Dendritic cell treated with granulocyte-macrophage colony-stimulating factor and Interleukin-4, amounts not matched to agents 40 ng/mL and 50 ng/mL, for 4 days (primary cell): Measurements from ENCODE around the gene ZNF793.
A peak's percentile ranks its signal among the peaks of the same experiment; 100 is the strongest.

Experiments
- H3K27ac Mint-ChIP-seq: one replicate; pipeline ENCODE4 v1.8.0; 2022; ENCODE audit warnings: mild to moderate bottlenecking, mixed read lengths
- H3K27me3 Mint-ChIP-seq: one replicate; pipeline ENCODE4 v1.8.0; 2022; ENCODE audit warnings: mild to moderate bottlenecking, mixed read lengths
- H3K36me3 Mint-ChIP-seq: one replicate; pipeline ENCODE4 v1.8.0; 2022; ENCODE audit warnings: low read depth, mixed read lengths
- H3K4me1 Mint-ChIP-seq: one replicate; pipeline ENCODE4 v1.8.0; 2022; ENCODE audit warnings: low read depth, mixed read lengths
- H3K4me3 Mint-ChIP-seq: one replicate; pipeline ENCODE4 v1.8.0; 2022; ENCODE audit warnings: mild to moderate bottlenecking, moderate library complexity, mixed read lengths
- H3K9me3 Mint-ChIP-seq: one replicate; pipeline ENCODE4 v1.8.0; 2022; ENCODE audit warnings: mixed read lengths
- intact Hi-C: fragments of 100-400 bp; cut with micrococcal nuclease; formaldehyde crosslinking; loops from one replicate; pipeline ENCODE4 v1.15.0; 2022

The ZNF793 gene

GRCh38 chr19:37506387-37507166 is at the start of gene ZNF793:
TSS of gene ZNF793 (plus strand) at chr19:37506939. CDS start at chr19:37523440, 16,501 bp downstream.
- Mint-ChIP-seq H3K36me3 (no peaks in the 10 kb centered on the region), H3K4me1 (no peaks in the 10 kb centered on the region), H3K27me3 (no peaks in the 10 kb centered on the region), H3K4me3 (no peak within 1 kb of the TSS), H3K9me3 (peaks cover 28% of the 10 kb centered on the region), H3K27ac (no peak within 1 kb of the TSS)
- intact Hi-C loops, result no loop called here

- H3K9me3 Mint-ChIP-seq, result peaks cover 20% of the 10 kb centered on the region
- H3K4me1 Mint-ChIP-seq, result peaks cover 23% of the 10 kb centered on the region
- intact Hi-C loops, result loop anchor here (2.0 to 10.0 kb wide), 4 partner anchors 96 to 799 kb away; partner anchors contain the start of genes ZNF383, ZNF461, ZNF527 and ZNF585B
- H3K36me3 Mint-ChIP-seq, result peaks cover 50% of the 10 kb centered on the region
- peak overlapping the region; percentile 94 for H3K27ac Mint-ChIP-seq
- H3K27me3 Mint-ChIP-seq, result no peaks in the 10 kb centered on the region
- peak overlapping the region; percentile 96 for H3K4me3 Mint-ChIP-seq
Observed at GRCh38 chr19:37466277-37466797, 40.4 kb upstream of the ZNF793 start.

- H3K4me3 Mint-ChIP-seq, result peak within 1 kb of the TSS; percentile 96
- peaks cover 23% of the 10 kb centered on the region for H3K4me1 Mint-ChIP-seq
- no peaks in the 10 kb centered on the region for H3K27me3 Mint-ChIP-seq
- intact Hi-C loops, result loop anchor here (2.0 to 10.0 kb wide), 4 partner anchors 96 to 800 kb away; partner anchors contain the start of genes ZNF383, ZNF461, ZNF527 and ZNF585B
- H3K9me3 Mint-ChIP-seq, result peaks cover 20% of the 10 kb centered on the region
- peak within 1 kb of the TSS; percentile 94 for H3K27ac Mint-ChIP-seq
- peaks cover 50% of the 10 kb centered on the region for H3K36me3 Mint-ChIP-seq
Observed at GRCh38 chr19:37466798-37467607, 39.7 kb upstream of the ZNF793 start, which contains the start of gene ZNF569. TSS of gene ZNF569 (minus strand) at chr19:37467444. CDS start at chr19:37444921, 22,523 bp downstream.

GRCh38 chr19:37467608-37468090 is 39.1 kb upstream of the ZNF793 start:
- peak overlapping the region; percentile 96 for H3K4me3 Mint-ChIP-seq
- no peaks in the 10 kb centered on the region for H3K27me3 Mint-ChIP-seq
- H3K36me3 Mint-ChIP-seq, result peaks cover 50% of the 10 kb centered on the region
- peaks cover 20% of the 10 kb centered on the region for H3K9me3 Mint-ChIP-seq
- peak overlapping the region; percentile 94 for H3K27ac Mint-ChIP-seq
- intact Hi-C loops, result loop anchor here (2.0 to 10.0 kb wide), 5 partner anchors 97 to 800 kb away; partner anchors contain the start of genes ZNF383, ZNF461, ZNF527 and ZNF540
- H3K4me1 Mint-ChIP-seq, result peaks cover 23% of the 10 kb centered on the region

GRCh38 chr19:37468961-37469777 is 37.6 kb upstream of the ZNF793 start, which contains the start of gene ZNF570:
TSS of gene ZNF570 (plus strand) at chr19:37469356. CDS start at chr19:37470355, 999 bp downstream.
- peaks cover 50% of the 10 kb centered on the region for H3K36me3 Mint-ChIP-seq
- peaks cover 23% of the 10 kb centered on the region for H3K4me1 Mint-ChIP-seq
- peak within 1 kb of the TSS; percentile 96 for H3K4me3 Mint-ChIP-seq
- intact Hi-C loops, result loop anchor here (2.0 to 10.0 kb wide), 4 partner anchors 126 to 802 kb away; partner anchors contain the start of genes ZNF383, ZNF461, ZNF540 and ZNF571
- peak within 1 kb of the TSS; percentile 92 for H3K27ac Mint-ChIP-seq
- H3K27me3 Mint-ChIP-seq, result no peaks in the 10 kb centered on the region
- peaks cover 20% of the 10 kb centered on the region for H3K9me3 Mint-ChIP-seq

- Mint-ChIP-seq H3K4me3 (no peak overlapping the region), H3K4me1 (peaks cover 23% of the 10 kb centered on the region), H3K36me3 (peaks cover 47% of the 10 kb centered on the region), H3K9me3 (peaks cover 14% of the 10 kb centered on the region), H3K27me3 (no peaks in the 10 kb centered on the region), H3K27ac (no peak overlapping the region)
- intact Hi-C loops, result no loop called here
Observed at GRCh38 chr19:37470216-37470615, 36.5 kb upstream of the ZNF793 start.

GRCh38 chr19:37472165-37472564 is 34.6 kb upstream of the ZNF793 start:
- Mint-ChIP-seq H3K4me1 (peaks cover 18% of the 10 kb centered on the region), H3K36me3 (peaks cover 57% of the 10 kb centered on the region), H3K4me3 (no peak overlapping the region), H3K27me3 (no peaks in the 10 kb centered on the region), H3K9me3 (peaks cover 31% of the 10 kb centered on the region), H3K27ac (no peak overlapping the region)
- intact Hi-C loops, result no loop called here

- Mint-ChIP-seq H3K4me3 (no peak overlapping the region), H3K27me3 (no peaks in the 10 kb centered on the region), H3K9me3 (peaks cover 92% of the 10 kb centered on the region), H3K4me1 (no peaks in the 10 kb centered on the region), H3K27ac (no peak overlapping the region), H3K36me3 (peaks cover 59% of the 10 kb centered on the region)
- intact Hi-C loops, result no loop called here
Observed at GRCh38 chr19:37484406-37485168, 22.2 kb upstream of the ZNF793 start.

- Mint-ChIP-seq H3K4me3 (no peak overlapping the region), H3K36me3 (no peaks in the 10 kb centered on the region), H3K27me3 (no peaks in the 10 kb centered on the region), H3K9me3 (peaks cover 94% of the 10 kb centered on the region), H3K27ac (no peak overlapping the region), H3K4me1 (no peaks in the 10 kb centered on the region)
- intact Hi-C loops, result no loop called here
Observed at GRCh38 chr19:37492213-37492612, 14.5 kb upstream of the ZNF793 start.

GRCh38 chr19:37505958-37506386 is 767 bp upstream of the ZNF793 start:
- no peak overlapping the region for H3K4me3 Mint-ChIP-seq
- H3K4me1 Mint-ChIP-seq, result no peaks in the 10 kb centered on the region
- no peak overlapping the region for H3K27ac Mint-ChIP-seq
- no peaks in the 10 kb centered on the region for H3K27me3 Mint-ChIP-seq
- no peaks in the 10 kb centered on the region for H3K36me3 Mint-ChIP-seq
- intact Hi-C loops, result no loop called here
- H3K9me3 Mint-ChIP-seq, result peaks cover 31% of the 10 kb centered on the region

- peaks cover 28% of the 10 kb centered on the region for H3K9me3 Mint-ChIP-seq
- no peak overlapping the region for H3K27ac Mint-ChIP-seq
- intact Hi-C loops, result no loop called here
- no peaks in the 10 kb centered on the region for H3K36me3 Mint-ChIP-seq
- no peaks in the 10 kb centered on the region for H3K27me3 Mint-ChIP-seq
- H3K4me3 Mint-ChIP-seq, result no peak overlapping the region
- H3K4me1 Mint-ChIP-seq, result no peaks in the 10 kb centered on the region
Observed at GRCh38 chr19:37507167-37507464, 377 bp downstream of the ZNF793 start.

- Mint-ChIP-seq H3K27me3 (no peaks in the 10 kb centered on the region), H3K36me3 (no peaks in the 10 kb centered on the region), H3K9me3 (peaks cover 49% of the 10 kb centered on the region), H3K4me1 (no peaks in the 10 kb centered on the region), H3K27ac (no peak overlapping the region), H3K4me3 (no peak overlapping the region)
- intact Hi-C loops, result no loop called here
Observed at GRCh38 chr19:37511186-37511585, 4.4 kb downstream of the ZNF793 start.
